ENCODE results near the gene CLEC1B. TPM values are rescaled to one million over a fixed set of nuclear protein-coding genes. Genes with fewer than 3 reads are reported as not detected.
"Not testable (repeated sequence)": the region's sequence is repeated elsewhere in the genome, so short reads cannot be mapped to it uniquely, and the experiment has no call there.

Gene CLEC1B
- total and polyA plus RNA-seq, 2 donors = 0.19 to 0.48 TPM

DNA sequence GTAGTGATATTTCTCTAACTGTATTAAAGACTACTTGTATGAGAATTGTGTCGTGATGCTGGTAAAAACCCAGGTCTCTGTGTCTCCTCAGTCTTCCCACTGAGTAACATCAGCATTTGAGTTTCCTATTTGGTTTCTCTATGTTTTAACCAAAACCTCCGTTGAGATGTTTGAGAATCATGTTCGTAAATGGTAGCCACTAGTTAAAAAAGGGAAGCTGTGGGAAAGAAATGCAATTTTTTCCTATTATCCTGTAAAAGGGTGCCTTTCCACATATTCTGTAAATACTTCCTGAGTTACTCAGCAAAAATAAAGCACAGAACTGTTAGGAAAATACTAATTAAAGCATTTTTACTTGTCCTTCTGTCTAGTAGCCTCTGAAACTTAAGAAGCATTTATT is 7.0 kb downstream of the CLEC1B start:
- Histone ChIP-seq H3K36me3 (ENCODE audit: control insufficient read depth in 2 of 2, insufficient read depth in 2 of 2, low read length in 1 of 2) (no peaks in the 10 kb centered on the region), H3K4me1 (ENCODE audit: control insufficient read depth in 2 of 2, insufficient read depth in 2 of 2, low read length in 2 of 2) (no peaks in the 10 kb centered on the region), H3K4me3 (ENCODE audit: low read length in 2 of 2) (no peak overlapping the region), H3K27me3 (ENCODE audit: control insufficient read depth in 2 of 2, insufficient read depth in 1 of 2, low read length in 1 of 2) (no peaks in the 10 kb centered on the region), H3K9me3 (ENCODE audit: control insufficient read depth in 2 of 2, insufficient read depth in 1 of 2, low read length in 1 of 2) (no peaks in the 10 kb centered on the region), H3K27ac (ENCODE audit: low read depth in 1 of 2, low read length in 1 of 2) (no peak overlapping the region)
- 51% methylated on average over 3 of the region's 3 CpGs for WGBS
- DNase-seq (ENCODE audit: low read depth in 6 of 9, low spot score in 9 of 9) = no peak

DNA sequence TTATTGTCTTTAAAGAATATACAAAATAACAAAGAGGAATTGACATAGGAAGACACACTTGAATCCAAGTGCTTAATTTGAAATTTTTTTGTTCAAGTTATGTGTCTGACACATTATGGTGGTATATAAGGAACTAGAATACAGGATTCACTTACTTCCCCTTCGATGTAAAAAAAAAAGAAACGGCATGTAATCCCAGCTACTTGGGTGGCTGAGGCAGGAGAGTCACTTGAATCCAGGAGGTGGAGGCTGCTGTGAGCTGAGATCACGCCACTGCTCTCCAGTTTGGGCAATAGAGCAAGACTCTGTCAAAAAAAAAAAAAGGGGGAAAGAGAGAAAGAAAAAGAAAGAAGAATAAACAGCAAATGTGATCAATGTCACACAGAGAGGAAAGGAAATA is 18.8 kb downstream of the CLEC1B start:
- Histone ChIP-seq H3K27me3 (ENCODE audit: control insufficient read depth in 2 of 2, insufficient read depth in 1 of 2, low read length in 1 of 2) (no peaks in the 10 kb centered on the region), H3K27ac (ENCODE audit: low read depth in 1 of 2, low read length in 1 of 2) (no peak overlapping the region)
- WGBS = 80% methylated on average over 3 of the region's 3 CpGs

DNA sequence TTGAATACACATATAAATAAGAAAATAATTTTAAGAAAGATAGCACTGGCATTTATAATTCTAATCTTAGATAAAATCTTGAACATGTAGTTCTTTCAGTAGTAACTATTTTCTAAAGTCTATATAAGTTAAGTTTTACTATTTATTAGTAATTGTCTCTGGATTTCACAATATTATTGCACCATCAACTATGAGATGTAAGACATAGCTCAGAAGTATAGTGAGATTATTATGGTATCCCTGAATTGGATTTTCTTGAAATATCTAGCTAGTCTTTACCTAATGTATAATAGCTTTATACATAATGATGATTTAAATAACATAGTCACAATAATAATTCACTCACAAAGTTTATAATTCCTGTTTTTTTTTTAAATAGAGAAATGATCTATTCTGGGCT is 21.0 kb downstream of the CLEC1B start:
- Histone ChIP-seq H3K36me3 (ENCODE audit: control insufficient read depth in 2 of 2, insufficient read depth in 2 of 2, low read length in 1 of 2) (no peaks in the 10 kb centered on the region), H3K4me1 (ENCODE audit: control insufficient read depth in 2 of 2, insufficient read depth in 2 of 2, low read length in 2 of 2) (no peaks in the 10 kb centered on the region), H3K9me3 (ENCODE audit: control insufficient read depth in 2 of 2, insufficient read depth in 1 of 2, low read length in 1 of 2) (peaks cover 0 to 9% of the 10 kb centered on the region in 2 donors), H3K27me3 (ENCODE audit: control insufficient read depth in 2 of 2, insufficient read depth in 1 of 2, low read length in 1 of 2) (no peaks in the 10 kb centered on the region), H3K4me3 (ENCODE audit: low read length in 2 of 2) (no peak overlapping the region), H3K27ac (ENCODE audit: low read depth in 1 of 2, low read length in 1 of 2) (no peak overlapping the region)
- no peak for DNase-seq (ENCODE audit: low read depth in 6 of 9, low spot score in 9 of 9)

More for the DNA sequence above, 18.8 kb downstream of the CLEC1B start:
- Histone ChIP-seq H3K4me1 (ENCODE audit: control insufficient read depth in 2 of 2, insufficient read depth in 2 of 2, low read length in 2 of 2) (no peaks in the 10 kb centered on the region), H3K4me3 (ENCODE audit: low read length in 2 of 2) (no peak overlapping the region), H3K36me3 (ENCODE audit: control insufficient read depth in 2 of 2, insufficient read depth in 2 of 2, low read length in 1 of 2) (no peaks in the 10 kb centered on the region), H3K9me3 (ENCODE audit: control insufficient read depth in 2 of 2, insufficient read depth in 1 of 2, low read length in 1 of 2) (peaks cover 0 to 9% of the 10 kb centered on the region in 2 donors)
- DNase-seq (ENCODE audit: low read depth in 6 of 9, low spot score in 9 of 9) = no peak

DNA sequence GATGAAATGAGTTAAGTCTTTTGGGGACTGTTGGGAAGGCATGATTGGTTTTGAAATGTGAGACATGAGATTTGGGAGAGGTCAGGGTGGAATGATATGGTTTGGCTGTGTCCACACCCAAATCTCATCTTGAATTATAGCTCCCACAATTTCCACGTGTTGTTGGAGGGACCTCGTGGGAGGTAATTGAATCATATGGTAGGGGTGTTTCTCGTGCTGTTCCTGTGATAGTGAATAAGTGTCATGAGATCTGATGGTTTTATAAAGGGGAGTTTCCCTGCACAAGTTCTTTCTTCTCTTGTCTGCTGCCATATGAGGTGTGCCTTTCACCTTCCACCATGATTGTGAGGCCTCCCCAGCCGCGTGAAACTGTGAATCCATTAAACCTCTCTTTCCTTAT is 22.3 kb downstream of the CLEC1B start:
- not testable (repeated sequence) for H3K27ac ChIP-seq (ENCODE audit: low read depth in 1 of 2, low read length in 1 of 2); H3K4me3 ChIP-seq (ENCODE audit: low read length in 2 of 2); H3K27me3 ChIP-seq (ENCODE audit: control insufficient read depth in 2 of 2, insufficient read depth in 1 of 2, low read length in 1 of 2); H3K36me3 ChIP-seq (ENCODE audit: control insufficient read depth in 2 of 2, insufficient read depth in 2 of 2, low read length in 1 of 2); H3K9me3 ChIP-seq (ENCODE audit: control insufficient read depth in 2 of 2, insufficient read depth in 1 of 2, low read length in 1 of 2); H3K4me1 ChIP-seq (ENCODE audit: control insufficient read depth in 2 of 2, insufficient read depth in 2 of 2, low read length in 2 of 2); DNase-seq (ENCODE audit: low read depth in 6 of 9, low spot score in 9 of 9)
- WGBS = 73% methylated on average over 5 of the region's 5 CpGs

DNA sequence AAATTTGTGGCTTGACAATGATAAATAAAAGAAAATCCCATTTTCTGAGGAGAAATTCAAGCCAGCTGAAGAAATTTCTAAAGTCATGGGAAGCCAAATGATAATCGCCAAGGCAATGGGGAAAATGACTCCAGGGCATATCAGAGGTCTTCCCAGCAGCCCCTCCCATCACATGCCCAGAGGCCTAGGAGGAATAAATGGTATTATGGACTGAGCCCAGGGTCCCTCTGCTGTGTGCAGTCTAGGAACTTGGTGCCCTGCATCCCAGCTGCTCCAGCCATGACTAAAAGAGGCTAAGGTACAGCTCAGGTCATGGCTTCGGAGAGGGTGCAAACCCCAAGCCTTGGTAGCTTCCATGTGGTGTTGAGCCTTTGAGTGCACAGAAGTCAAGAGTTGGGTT is 23.3 kb downstream of the CLEC1B start:
- H3K27me3 ChIP-seq (ENCODE audit: control insufficient read depth in 2 of 2, insufficient read depth in 1 of 2, low read length in 1 of 2) = no peaks in the 10 kb centered on the region
- peaks cover 0 to 9% of the 10 kb centered on the region in 2 donors for H3K9me3 ChIP-seq (ENCODE audit: control insufficient read depth in 2 of 2, insufficient read depth in 1 of 2, low read length in 1 of 2)
- H3K27ac ChIP-seq (ENCODE audit: low read depth in 1 of 2, low read length in 1 of 2) = no peak overlapping the region
- no peak overlapping the region for H3K4me3 ChIP-seq (ENCODE audit: low read length in 2 of 2)
- H3K4me1 ChIP-seq (ENCODE audit: control insufficient read depth in 2 of 2, insufficient read depth in 2 of 2, low read length in 2 of 2) = no peaks in the 10 kb centered on the region
- H3K36me3 ChIP-seq (ENCODE audit: control insufficient read depth in 2 of 2, insufficient read depth in 2 of 2, low read length in 1 of 2) = no peaks in the 10 kb centered on the region
- 97% methylated on average over 2 of the region's 2 CpGs for WGBS
- no peak for DNase-seq (ENCODE audit: low read depth in 6 of 9, low spot score in 9 of 9)

DNA sequence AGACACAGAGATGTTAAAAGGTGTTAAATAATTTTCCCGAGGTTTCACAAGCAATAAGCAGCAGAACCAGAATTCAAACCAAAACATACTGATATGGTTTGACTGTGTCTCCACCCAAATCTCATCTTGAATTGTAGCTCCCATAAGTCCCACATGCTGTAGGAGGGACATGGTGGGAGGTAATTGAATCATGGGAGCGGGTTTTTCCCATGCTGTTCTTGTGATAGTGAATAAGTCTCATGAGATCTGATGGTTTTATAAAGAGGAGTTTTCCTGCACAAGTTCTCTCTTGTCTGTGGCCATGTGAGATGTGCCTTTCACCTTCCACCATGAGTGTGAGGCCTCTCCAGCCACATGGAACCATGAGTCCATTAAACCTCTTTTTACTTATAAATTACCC is 24.2 kb downstream of the CLEC1B start:
- not testable (repeated sequence) for H3K4me1 ChIP-seq (ENCODE audit: control insufficient read depth in 2 of 2, insufficient read depth in 2 of 2, low read length in 2 of 2); H3K27ac ChIP-seq (ENCODE audit: low read depth in 1 of 2, low read length in 1 of 2); H3K27me3 ChIP-seq (ENCODE audit: control insufficient read depth in 2 of 2, insufficient read depth in 1 of 2, low read length in 1 of 2); H3K9me3 ChIP-seq (ENCODE audit: control insufficient read depth in 2 of 2, insufficient read depth in 1 of 2, low read length in 1 of 2); DNase-seq (ENCODE audit: low read depth in 6 of 9, low spot score in 9 of 9); H3K4me3 ChIP-seq (ENCODE audit: low read length in 2 of 2); H3K36me3 ChIP-seq (ENCODE audit: control insufficient read depth in 2 of 2, insufficient read depth in 2 of 2, low read length in 1 of 2)
- WGBS = 94% methylated on average over 2 of the region's 2 CpGs

DNA sequence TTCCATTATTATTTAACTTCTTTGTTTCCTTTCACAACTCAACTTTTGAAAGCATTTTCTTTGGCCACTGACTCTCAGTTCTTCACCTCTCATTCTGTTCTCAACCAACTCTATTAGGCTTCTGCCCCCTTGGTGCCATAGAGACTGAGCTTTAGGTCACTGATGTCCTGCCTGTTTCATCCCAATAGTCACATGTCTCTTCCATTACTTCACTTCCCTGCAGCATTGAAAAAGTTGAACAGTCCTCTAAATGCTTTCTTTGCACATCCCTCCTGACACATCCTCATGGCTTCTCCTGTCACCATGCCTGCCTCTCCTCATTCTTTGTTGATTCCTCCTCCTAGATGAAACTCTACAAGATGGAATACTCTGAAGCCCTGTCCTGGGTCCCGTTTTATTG is 25.0 kb downstream of the CLEC1B start:
- DNase-seq (ENCODE audit: low read depth in 6 of 9, low spot score in 9 of 9) = no peak
- no peaks in the 10 kb centered on the region for H3K27me3 ChIP-seq (ENCODE audit: control insufficient read depth in 2 of 2, insufficient read depth in 1 of 2, low read length in 1 of 2)
- no peaks in the 10 kb centered on the region for H3K36me3 ChIP-seq (ENCODE audit: control insufficient read depth in 2 of 2, insufficient read depth in 2 of 2, low read length in 1 of 2)
- WGBS = 91% methylated on average over 1 of the region's 1 CpG
- H3K4me1 ChIP-seq (ENCODE audit: control insufficient read depth in 2 of 2, insufficient read depth in 2 of 2, low read length in 2 of 2) = no peaks in the 10 kb centered on the region
- H3K9me3 ChIP-seq (ENCODE audit: control insufficient read depth in 2 of 2, insufficient read depth in 1 of 2, low read length in 1 of 2) = peaks cover 0 to 9% of the 10 kb centered on the region in 2 donors
- H3K27ac ChIP-seq (ENCODE audit: low read depth in 1 of 2, low read length in 1 of 2) = no peak overlapping the region
- H3K4me3 ChIP-seq (ENCODE audit: low read length in 2 of 2) = no peak overlapping the region

DNA sequence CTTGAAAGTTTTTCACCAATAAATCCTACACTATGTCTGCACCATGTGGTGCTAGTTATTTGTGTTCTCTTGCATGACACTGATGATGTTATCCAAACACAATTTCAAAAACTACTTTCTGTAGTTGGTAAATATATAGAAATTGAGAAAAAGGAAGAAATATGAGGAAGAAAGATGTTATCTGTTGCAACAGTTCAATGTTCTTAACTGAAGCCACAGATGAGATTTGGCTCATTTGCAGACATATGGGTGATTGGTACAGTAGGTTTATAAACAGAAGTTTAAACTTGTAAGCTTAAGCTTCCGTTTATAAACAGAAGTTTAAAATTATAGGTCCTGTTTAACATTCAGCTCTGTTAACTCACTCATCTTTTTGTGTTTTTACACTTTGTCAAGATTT is 27.7 kb downstream of the CLEC1B start, which contains the start of gene CLEC12A:
CLEC12A (plus strand) TSS at position 229 of the 400 bp plus-strand sequence. CDS start 188 bp downstream, outside the sequence.
- H3K27ac ChIP-seq (ENCODE audit: low read depth in 1 of 2, low read length in 1 of 2) = no peak within 1 kb of the TSS
- 14% methylated on average over 1 of the region's 1 CpG for WGBS
- no peak for DNase-seq (ENCODE audit: low read depth in 6 of 9, low spot score in 9 of 9)
- no peaks in the 10 kb centered on the region for H3K27me3 ChIP-seq (ENCODE audit: control insufficient read depth in 2 of 2, insufficient read depth in 1 of 2, low read length in 1 of 2)
- H3K36me3 ChIP-seq (ENCODE audit: control insufficient read depth in 2 of 2, insufficient read depth in 2 of 2, low read length in 1 of 2) = no peaks in the 10 kb centered on the region
- H3K4me3 ChIP-seq (ENCODE audit: low read length in 2 of 2) = no peak within 1 kb of the TSS
- no peaks in the 10 kb centered on the region for H3K4me1 ChIP-seq (ENCODE audit: control insufficient read depth in 2 of 2, insufficient read depth in 2 of 2, low read length in 2 of 2)
- H3K9me3 ChIP-seq (ENCODE audit: control insufficient read depth in 2 of 2, insufficient read depth in 1 of 2, low read length in 1 of 2) = peaks cover 0 to 8% of the 10 kb centered on the region in 2 donors

DNA sequence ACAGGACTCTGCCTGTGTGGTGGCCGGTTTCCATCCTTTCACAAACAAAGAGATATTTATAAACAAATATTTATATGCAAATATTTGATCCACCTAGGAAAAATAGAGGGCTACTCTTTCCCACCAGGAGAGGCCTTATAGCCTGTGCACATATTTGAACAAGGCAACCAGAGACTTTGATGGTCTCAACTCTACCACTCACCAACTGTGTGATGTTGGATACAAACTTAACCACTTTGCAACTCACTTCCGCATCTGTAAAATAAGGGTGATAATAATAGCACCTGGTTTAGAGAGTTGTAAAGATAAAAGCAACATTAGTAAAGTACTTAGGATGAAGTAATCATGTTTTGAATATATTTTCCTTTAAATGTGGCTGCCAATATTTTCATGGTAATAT is 29.2 kb downstream of the CLEC1B start:
- H3K9me3 ChIP-seq (ENCODE audit: control insufficient read depth in 2 of 2, insufficient read depth in 1 of 2, low read length in 1 of 2) = no peaks in the 10 kb centered on the region
- no peaks in the 10 kb centered on the region for H3K27me3 ChIP-seq (ENCODE audit: control insufficient read depth in 2 of 2, insufficient read depth in 1 of 2, low read length in 1 of 2)
- H3K36me3 ChIP-seq (ENCODE audit: control insufficient read depth in 2 of 2, insufficient read depth in 2 of 2, low read length in 1 of 2) = no peaks in the 10 kb centered on the region
- WGBS = 93% methylated on average over 2 of the region's 2 CpGs
- H3K27ac ChIP-seq (ENCODE audit: low read depth in 1 of 2, low read length in 1 of 2) = no peak overlapping the region
- DNase-seq (ENCODE audit: low read depth in 6 of 9, low spot score in 9 of 9) = no peak
- no peaks in the 10 kb centered on the region for H3K4me1 ChIP-seq (ENCODE audit: control insufficient read depth in 2 of 2, insufficient read depth in 2 of 2, low read length in 2 of 2)
- H3K4me3 ChIP-seq (ENCODE audit: low read length in 2 of 2) = no peak overlapping the region

DNA sequence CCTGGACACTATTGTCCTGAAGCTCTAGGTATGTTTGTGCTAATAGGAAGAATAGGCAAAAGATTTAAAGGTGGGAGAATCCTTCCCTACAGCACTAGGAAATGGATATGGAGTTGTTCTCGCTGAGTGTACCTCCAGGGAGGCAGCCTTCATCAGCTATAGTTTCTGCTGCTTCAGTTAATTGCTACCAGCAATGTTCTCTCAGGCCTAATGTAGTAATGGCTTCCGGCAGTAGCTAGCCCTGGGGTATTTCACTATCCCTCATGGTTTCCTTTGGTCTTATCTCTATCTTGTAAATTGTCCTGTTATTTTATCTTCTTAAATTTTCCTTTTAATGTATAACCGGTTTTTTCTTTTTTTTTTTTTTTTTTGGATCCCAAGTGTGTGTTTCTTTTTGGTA is 37.0 kb downstream of the CLEC1B start:
- Histone ChIP-seq H3K36me3 (ENCODE audit: control insufficient read depth in 2 of 2, insufficient read depth in 2 of 2, low read length in 1 of 2) (no peaks in the 10 kb centered on the region), H3K9me3 (ENCODE audit: control insufficient read depth in 2 of 2, insufficient read depth in 1 of 2, low read length in 1 of 2) (no peaks in the 10 kb centered on the region), H3K27me3 (ENCODE audit: control insufficient read depth in 2 of 2, insufficient read depth in 1 of 2, low read length in 1 of 2) (no peaks in the 10 kb centered on the region), H3K27ac (ENCODE audit: low read depth in 1 of 2, low read length in 1 of 2) (no peak overlapping the region), H3K4me3 (ENCODE audit: low read length in 2 of 2) (no peak overlapping the region), H3K4me1 (ENCODE audit: control insufficient read depth in 2 of 2, insufficient read depth in 2 of 2, low read length in 2 of 2) (peaks cover 0 to 10% of the 10 kb centered on the region in 2 donors)
- DNase-seq (ENCODE audit: low read depth in 6 of 9, low spot score in 9 of 9) = no peak
- WGBS = 88% methylated on average over 3 of the region's 3 CpGs
